Measurements from ENCODE around the gene EEFSEC.

EEFSEC gene

DNA sequence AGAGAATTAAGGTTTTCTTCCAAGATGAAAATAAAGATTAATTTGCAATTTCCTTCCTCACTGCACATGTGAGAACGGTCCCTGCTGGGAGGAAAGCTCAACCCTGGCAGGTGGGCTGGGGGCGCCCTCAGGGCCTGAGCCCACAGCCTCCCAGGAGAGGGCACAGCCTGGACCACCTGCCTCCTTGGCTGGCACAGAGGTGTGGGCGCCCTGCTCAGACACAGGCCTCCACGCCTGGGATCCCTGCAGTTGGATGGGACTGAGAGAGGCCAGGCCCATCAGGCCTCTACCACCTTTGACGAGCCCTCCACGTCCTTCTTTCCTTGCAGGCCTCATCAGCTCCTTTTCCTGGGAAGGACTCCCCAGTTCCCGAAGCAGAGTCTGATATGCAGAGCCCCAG lies 267.0 kb downstream of the EEFSEC start:
- DNase-seq, result no peak

GRCh38 chr3:128420720-128421438 lies 267.6 kb downstream of the EEFSEC start:
- DNase-seq, result no peak

DNA sequence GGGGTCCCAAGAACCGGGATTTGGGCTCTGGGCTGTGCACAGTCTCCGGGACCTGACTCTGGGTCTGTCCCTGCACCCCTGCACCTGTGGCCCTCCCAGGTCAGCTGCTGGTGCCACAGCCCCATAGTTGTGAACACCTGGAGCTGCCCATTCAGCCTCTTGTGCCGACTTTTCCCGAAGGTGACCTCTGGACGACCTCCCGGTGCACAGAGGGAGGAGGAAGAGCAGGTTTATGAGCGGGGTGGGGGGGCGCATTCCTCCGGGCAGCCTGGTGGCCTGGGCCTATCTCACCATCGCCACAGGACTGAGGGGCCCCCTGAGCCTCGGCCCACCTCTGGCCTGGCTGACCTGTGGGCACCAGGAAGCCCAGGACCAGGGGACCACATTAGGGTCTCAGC lies 268.2 kb downstream of the EEFSEC start:
- no peak for DNase-seq

- DNase-seq, result no peak
Measured at GRCh38 chr3:128421966-128422365, 268.7 kb downstream of the EEFSEC start.

DNA sequence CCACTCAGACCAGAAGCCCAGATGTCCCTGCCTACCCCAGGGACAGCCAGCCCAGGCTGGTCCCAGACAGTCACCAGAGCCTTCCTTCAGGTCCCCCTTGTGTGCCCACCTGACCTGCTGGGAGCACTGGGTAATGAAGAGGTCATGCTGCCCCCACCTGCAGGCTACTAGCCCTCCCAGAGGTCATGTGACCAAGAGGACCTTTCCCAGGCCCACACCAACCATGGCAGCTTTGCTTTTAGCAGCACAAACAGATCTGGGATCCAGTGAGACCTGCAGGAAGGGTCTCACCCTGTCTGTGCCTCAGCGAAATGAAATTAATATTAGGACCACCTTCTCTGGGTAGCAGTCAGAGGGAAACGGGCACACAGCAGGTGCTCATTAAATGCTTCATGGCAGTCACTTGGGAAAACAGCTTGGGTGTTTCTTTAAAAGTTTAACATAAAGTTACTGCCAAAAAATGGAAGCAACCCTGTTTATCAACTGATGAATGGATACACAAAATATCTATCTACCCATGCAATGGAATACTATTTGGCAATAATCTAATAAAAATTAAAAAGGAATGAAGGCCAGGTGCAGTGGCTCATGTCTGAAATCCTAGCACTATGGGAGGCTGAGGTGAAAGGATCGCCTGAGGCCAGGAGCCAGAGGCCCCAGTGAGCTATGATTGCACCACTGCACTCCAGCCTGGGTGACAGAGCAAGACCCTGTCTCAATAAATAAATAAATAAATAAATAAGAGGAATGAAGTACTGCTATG lies 269.7 kb downstream of the EEFSEC start:
- DNase-seq, result no peak

- DNase-seq, result no peak
Measured at GRCh38 chr3:128423525-128424147, 270.4 kb downstream of the EEFSEC start.

DNA sequence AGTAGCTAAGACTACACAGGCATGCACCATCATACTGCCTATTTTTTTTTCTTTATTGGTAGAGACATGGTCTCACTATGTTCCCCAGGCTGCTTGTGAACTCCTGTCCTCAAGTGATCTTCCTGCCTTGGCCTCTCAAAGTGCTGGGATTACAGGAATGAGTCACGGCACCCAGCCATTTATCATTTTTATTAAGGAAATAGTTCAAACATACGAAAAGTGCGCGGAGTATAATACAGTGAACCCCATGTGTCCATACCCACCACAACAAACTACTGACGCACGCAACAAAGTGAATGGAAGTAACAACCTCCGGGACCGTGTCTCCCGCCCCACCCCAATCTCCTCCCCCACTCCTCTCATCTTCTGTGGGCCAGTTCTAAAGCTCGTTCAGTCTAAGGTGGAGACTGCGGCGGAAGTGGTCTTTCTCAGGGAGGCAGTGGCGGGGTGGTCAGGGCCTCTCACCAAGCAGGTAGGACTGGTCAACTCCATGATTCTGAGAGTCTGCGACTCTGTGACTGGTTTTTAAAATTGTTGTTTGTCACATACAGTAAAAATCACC lies 271.3 kb downstream of the EEFSEC start:
- no peak for DNase-seq

DNA sequence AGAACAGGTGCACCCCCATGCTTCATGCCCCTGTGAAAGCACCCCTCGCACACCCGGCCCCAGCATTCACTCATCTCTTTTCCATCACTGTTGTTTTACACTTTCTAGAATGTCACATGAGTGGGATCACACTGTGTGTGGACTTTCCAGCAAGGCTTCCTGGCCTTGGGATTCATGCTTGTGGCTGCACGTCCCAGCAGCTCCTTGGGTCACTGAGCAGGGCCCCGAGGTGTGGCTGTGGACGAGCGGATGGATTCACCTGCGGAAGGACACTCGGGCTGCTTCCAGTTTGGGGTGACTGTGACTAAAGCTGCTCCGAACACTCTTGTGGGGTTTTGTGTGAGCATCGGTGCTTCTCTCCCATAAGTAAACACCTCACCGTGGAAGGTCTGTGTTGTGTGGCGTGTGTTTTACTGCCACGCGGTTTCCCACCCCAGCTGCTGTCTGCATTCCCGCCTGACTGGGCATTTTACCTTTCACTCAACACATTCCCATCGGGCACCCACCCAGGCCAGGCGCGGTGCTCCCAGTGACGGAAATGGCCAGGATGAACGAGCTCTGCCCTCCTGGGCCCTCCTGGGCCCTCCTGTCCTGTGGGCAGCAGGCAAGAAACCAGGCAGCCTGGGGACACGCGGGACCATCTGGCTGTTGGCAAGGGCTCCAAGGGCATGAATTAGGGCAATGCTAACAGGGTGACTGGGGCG lies 272.0 kb downstream of the EEFSEC start:
- no peak for DNase-seq

DNA sequence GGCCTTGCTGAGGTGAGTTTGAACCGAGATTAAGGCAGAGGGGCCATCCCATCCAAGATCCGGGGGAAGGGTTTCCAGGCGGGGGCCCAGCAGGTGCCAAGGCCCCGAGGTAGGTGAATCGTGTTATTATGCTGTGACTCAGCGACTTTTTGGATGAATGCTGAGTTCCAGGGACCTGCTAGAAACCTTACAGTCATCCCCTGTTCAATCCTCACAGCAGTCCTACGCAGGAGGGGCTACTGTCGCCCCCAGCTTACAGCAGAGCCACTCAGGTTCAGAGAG lies 272.5 kb downstream of the EEFSEC start:
- no peak for DNase-seq

GRCh38 chr3:128426128-128426921 lies 273.0 kb downstream of the EEFSEC start:
- peak; percentile 36 for DNase-seq

DNA sequence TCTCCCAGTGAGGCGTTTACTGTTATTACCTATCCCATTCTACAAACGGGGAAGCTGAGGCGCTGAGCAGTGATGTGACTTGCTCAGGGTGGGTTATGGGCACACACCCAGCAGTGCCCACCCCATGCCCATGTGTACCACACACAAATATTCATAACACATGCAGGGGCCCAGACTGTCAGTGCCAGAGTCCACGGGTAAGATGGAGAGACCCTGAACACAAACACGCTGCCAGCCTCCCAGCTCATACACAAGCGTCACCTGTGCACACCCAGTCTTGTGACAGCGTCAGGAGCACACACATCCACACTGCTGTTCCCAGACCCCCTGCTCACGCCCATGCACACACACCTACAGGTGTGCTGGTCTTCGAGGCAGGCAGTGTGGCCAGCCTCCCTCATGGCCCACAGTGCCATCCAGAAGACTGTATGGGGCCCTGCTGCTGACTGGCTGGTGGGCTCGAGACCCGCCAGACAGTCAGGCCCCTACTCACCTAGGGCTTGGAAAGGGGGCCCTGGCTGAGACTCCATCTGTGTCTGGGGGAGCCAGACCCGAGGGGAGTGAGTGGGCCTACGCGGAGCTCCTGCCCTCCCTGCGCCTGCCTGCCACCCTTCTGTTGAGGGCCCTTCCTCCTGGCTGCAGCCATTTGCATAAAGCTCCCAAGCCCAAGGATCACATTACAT lies 274.0 kb downstream of the EEFSEC start:
- DNase-seq, result no peak

DNA sequence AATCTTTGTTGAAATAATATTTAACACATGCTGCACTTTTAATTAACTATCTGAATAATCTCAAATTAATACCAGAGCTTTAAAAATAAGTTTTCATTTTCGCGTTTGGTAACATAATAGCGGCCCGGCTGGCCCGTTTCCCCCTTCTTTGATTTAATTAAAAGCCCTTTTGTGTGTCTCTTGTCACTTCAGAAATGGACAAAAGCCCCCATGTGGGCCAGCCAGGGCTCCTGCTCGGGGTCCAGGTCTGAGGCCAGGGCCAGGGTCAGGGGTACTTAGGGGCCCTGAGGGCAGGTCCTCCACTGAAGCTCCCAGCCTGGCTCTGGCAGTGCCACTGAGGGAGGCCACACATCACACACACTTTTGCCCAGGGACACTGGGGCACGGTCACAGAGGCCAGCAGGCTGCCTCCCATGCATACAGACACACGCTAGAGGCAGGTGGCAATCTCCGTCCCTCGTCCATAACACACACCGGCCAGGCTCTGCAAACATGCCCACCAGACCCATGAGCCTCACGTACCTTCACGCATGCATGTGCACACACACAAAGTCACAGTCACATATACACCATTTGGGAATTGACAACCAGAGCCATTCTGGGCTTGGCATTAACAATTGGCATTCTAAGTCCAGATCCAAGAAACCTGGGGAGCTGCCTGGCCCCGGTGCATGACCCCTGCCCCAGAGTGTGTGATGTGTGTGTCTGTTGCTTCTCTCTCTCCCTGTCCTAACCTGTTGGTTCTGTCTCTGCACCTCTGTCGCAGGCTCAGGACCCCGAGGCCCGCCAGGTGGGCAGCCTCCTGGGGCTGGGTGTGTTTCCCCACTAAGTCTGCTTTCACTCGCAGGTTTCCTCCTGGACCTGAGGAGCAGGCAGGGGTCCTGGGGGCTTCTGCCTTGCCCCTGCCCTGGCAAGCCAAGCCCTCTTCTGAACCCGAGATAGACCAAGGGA lies 274.9 kb downstream of the EEFSEC start:
- DNase-seq, result no peak

GRCh38 chr3:128429275-128429674 lies 276.0 kb downstream of the EEFSEC start:
- DNase-seq, result no peak

GRCh38 chr3:128429751-128430150 lies 276.5 kb downstream of the EEFSEC start:
- DNase-seq, result no peak

DNA sequence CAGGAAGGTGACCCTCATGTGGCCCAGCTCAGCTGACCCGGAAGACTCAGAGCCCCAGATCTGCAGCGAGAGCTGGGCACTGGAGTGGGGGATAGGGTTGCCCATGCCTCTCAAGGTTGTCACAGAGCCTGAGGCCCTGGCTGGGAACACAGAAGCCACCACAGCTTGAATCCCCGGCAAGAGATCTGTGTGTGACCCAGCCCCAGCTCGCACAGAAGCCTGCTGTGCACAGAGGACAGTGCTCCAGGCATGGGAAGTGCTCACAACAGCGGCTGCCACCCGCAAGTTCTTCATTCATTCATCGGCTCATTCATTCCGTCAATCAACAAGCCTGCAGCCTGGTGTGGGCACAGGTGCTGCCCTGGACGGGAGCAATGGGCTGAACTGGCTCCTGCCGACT lies 277.0 kb downstream of the EEFSEC start:
- DNase-seq, result no peak

DNA sequence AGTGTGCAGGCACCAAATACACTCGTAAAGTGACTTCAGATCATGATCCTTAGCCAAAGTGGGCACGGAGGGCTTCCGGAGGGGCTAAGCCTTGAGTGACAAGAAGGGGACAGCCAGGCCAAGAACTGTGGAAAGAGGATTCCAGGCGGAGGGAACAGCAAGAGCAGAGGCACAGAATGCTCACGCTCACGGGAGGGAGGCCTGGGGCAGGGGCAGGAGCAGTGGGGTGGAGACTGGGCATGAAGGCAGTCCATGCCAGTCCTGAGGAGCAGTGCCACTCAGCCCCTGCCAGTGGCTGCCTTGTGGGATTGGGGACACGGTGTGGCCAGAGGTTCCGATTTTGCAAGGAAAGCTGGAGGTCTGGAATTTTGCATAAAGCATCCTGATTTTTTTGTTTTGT lies 277.4 kb downstream of the EEFSEC start:
- no peak for DNase-seq

- no peak for DNase-seq
Measured at GRCh38 chr3:128431803-128432300, 278.6 kb downstream of the EEFSEC start.

DNA sequence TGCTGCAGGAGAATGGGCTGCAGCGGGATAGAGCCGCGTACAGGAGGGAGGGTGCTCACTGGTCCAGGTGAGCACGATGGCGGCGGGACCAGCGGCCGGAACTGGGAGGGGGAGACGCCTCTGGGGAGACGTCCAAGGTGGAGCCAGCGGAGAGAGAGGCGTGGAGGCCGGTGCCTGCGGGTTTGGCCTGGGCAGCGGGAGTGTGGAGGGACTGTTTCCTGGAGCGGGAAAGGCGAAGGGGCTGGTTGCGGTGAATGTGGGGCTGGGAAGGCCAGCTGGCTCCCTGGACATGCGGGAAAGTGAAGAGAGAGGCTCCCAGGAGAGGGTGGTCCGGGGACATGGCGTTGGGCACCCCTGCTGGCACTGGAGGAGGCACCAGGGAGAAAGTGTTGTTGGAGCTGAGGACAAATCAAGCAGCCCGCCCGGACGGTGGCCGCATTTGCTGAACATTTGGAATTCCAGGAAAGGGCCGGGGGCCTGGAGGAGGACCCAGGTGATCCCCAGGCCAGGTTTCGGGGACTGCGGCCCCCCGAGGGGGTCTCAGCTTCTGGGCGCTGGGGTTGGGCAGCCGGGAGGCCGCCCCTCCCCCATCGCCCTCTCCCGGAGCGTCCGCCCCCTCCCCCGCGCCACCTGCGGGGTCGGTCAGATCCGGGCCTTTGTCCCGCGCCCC lies 279.2 kb downstream of the EEFSEC start:
- DNase-seq, result no peak

GRCh38 chr3:128432971-128433836 lies 279.9 kb downstream of the EEFSEC start:
- DNase-seq, result no peak

Data from activated T-cell treated with anti-CD3 and anti-CD28 coated beads for 4 hours (primary cell).